ENCODE data around the gene IL1RAPL2. TPM values are rescaled to one million over a fixed set of nuclear protein-coding genes. Genes with fewer than 3 reads are reported as not detected.
"Not testable (repeated sequence)": the region's sequence is repeated elsewhere in the genome, so short reads cannot be mapped to it uniquely, and the experiment has no call there.

IL1RAPL2 gene
- total RNA-seq, 1 experiment from 2014 or later: not detected

- in situ Hi-C loops (cut with HindIII; ENCODE audit: low pct_unique_long_range_greater_than_20kb, low sequenced_read_pairs): no loop called here
- no peak for DNase-seq (ENCODE audit: low read depth)
Measured at GRCh38 chrX:104665691-104666090, 99.7 kb downstream of the IL1RAPL2 start.

GRCh38 chrX:104668550-104668949, 102.6 kb downstream of the IL1RAPL2 start:
- in situ Hi-C loops (cut with HindIII; ENCODE audit: low pct_unique_long_range_greater_than_20kb, low sequenced_read_pairs): no loop called here
- peak; percentile 23 for DNase-seq (ENCODE audit: low read depth)

GRCh38 chrX:104669063-104669462, 103.1 kb downstream of the IL1RAPL2 start:
- DNase-seq (ENCODE audit: low read depth): no peak
- in situ Hi-C loops (cut with HindIII; ENCODE audit: low pct_unique_long_range_greater_than_20kb, low sequenced_read_pairs): no loop called here

- in situ Hi-C loops (cut with HindIII; ENCODE audit: low pct_unique_long_range_greater_than_20kb, low sequenced_read_pairs): no loop called here
- no peak for DNase-seq (ENCODE audit: low read depth)
Measured at GRCh38 chrX:104670051-104670450, 104.1 kb downstream of the IL1RAPL2 start.

- in situ Hi-C loops (cut with HindIII; ENCODE audit: low pct_unique_long_range_greater_than_20kb, low sequenced_read_pairs); DNase-seq (ENCODE audit: low read depth): not testable (repeated sequence)
Measured at GRCh38 chrX:104677517-104677916, 111.5 kb downstream of the IL1RAPL2 start.

- no peak for DNase-seq (ENCODE audit: low read depth)
- in situ Hi-C loops (cut with HindIII; ENCODE audit: low pct_unique_long_range_greater_than_20kb, low sequenced_read_pairs): no loop called here
Measured at GRCh38 chrX:104679175-104679574, 113.2 kb downstream of the IL1RAPL2 start.

- DNase-seq (ENCODE audit: low read depth): no peak
- in situ Hi-C loops (cut with HindIII; ENCODE audit: low pct_unique_long_range_greater_than_20kb, low sequenced_read_pairs): no loop called here
Measured at GRCh38 chrX:104681214-104681613, 115.2 kb downstream of the IL1RAPL2 start.

GRCh38 chrX:104684077-104684476, 118.1 kb downstream of the IL1RAPL2 start:
- no peak for DNase-seq (ENCODE audit: low read depth)
- in situ Hi-C loops (cut with HindIII; ENCODE audit: low pct_unique_long_range_greater_than_20kb, low sequenced_read_pairs): no loop called here

- no peak for DNase-seq (ENCODE audit: low read depth)
- in situ Hi-C loops (cut with HindIII; ENCODE audit: low pct_unique_long_range_greater_than_20kb, low sequenced_read_pairs): no loop called here
Measured at GRCh38 chrX:104695593-104695992, 129.6 kb downstream of the IL1RAPL2 start.

- in situ Hi-C loops (cut with HindIII; ENCODE audit: low pct_unique_long_range_greater_than_20kb, low sequenced_read_pairs): no loop called here
- DNase-seq (ENCODE audit: low read depth): peak; percentile 3
Measured at GRCh38 chrX:104696667-104697066, 130.7 kb downstream of the IL1RAPL2 start.

GRCh38 chrX:104697294-104697693, 131.3 kb downstream of the IL1RAPL2 start:
- DNase-seq (ENCODE audit: low read depth): peak; percentile 51
- in situ Hi-C loops (cut with HindIII; ENCODE audit: low pct_unique_long_range_greater_than_20kb, low sequenced_read_pairs): no loop called here

GRCh38 chrX:104707042-104707441, 141.0 kb downstream of the IL1RAPL2 start:
- in situ Hi-C loops (cut with HindIII; ENCODE audit: low pct_unique_long_range_greater_than_20kb, low sequenced_read_pairs): no loop called here

GRCh38 chrX:104707572-104707971, 141.6 kb downstream of the IL1RAPL2 start:
- no peak for DNase-seq (ENCODE audit: low read depth)
- in situ Hi-C loops (cut with HindIII; ENCODE audit: low pct_unique_long_range_greater_than_20kb, low sequenced_read_pairs): no loop called here

More at GRCh38 chrX:104707042-104707441, 141.0 kb downstream of the IL1RAPL2 start:
- no peak for DNase-seq (ENCODE audit: low read depth)

- DNase-seq (ENCODE audit: low read depth): no peak
- in situ Hi-C loops (cut with HindIII; ENCODE audit: low pct_unique_long_range_greater_than_20kb, low sequenced_read_pairs): no loop called here
Measured at GRCh38 chrX:104712515-104712914, 146.5 kb downstream of the IL1RAPL2 start.

- in situ Hi-C loops (cut with HindIII; ENCODE audit: low pct_unique_long_range_greater_than_20kb, low sequenced_read_pairs): no loop called here
- no peak for DNase-seq (ENCODE audit: low read depth)
Measured at GRCh38 chrX:104721854-104722253, 155.9 kb downstream of the IL1RAPL2 start.

- in situ Hi-C loops (cut with HindIII; ENCODE audit: low pct_unique_long_range_greater_than_20kb, low sequenced_read_pairs): no loop called here
Measured at GRCh38 chrX:104728456-104728855, 162.5 kb downstream of the IL1RAPL2 start.

GRCh38 chrX:104742355-104742754, 176.4 kb downstream of the IL1RAPL2 start:
- DNase-seq (ENCODE audit: low read depth): peak; percentile 44
- in situ Hi-C loops (cut with HindIII; ENCODE audit: low pct_unique_long_range_greater_than_20kb, low sequenced_read_pairs): no loop called here

More at GRCh38 chrX:104728456-104728855, 162.5 kb downstream of the IL1RAPL2 start:
- no peak for DNase-seq (ENCODE audit: low read depth)

GRCh38 chrX:104745152-104745551, 179.2 kb downstream of the IL1RAPL2 start:
- in situ Hi-C loops (cut with HindIII; ENCODE audit: low pct_unique_long_range_greater_than_20kb, low sequenced_read_pairs): no loop called here
- no peak for DNase-seq (ENCODE audit: low read depth)

GRCh38 chrX:104749951-104750610, 184.1 kb downstream of the IL1RAPL2 start:
- in situ Hi-C loops (cut with HindIII; ENCODE audit: low pct_unique_long_range_greater_than_20kb, low sequenced_read_pairs): no loop called here
- no peak for DNase-seq (ENCODE audit: low read depth)

GRCh38 chrX:104762641-104763040, 196.6 kb downstream of the IL1RAPL2 start:
- DNase-seq (ENCODE audit: low read depth): no peak
- in situ Hi-C loops (cut with HindIII; ENCODE audit: low pct_unique_long_range_greater_than_20kb, low sequenced_read_pairs): no loop called here

Data from Caki2 (cell line).